Prostate gland (tissue), 2 donors: ENCODE results near the gene SLC30A10.

Experiments used
- POLR2A ChIP-seq: fragments of 450-650 bp; IDR thresholded peaks from one replicate; pipeline ENCODE4 v1.6.1; 2016; ENCODE audit warnings: antibody characterized with exemption, mild to moderate bottlenecking
- POLR2AphosphoS5 ChIP-seq: sonication (generic); formaldehyde crosslinking; IDR thresholded peaks from one replicate; pipeline ENCODE4 v1.6.1; 2017; ENCODE audit warnings: antibody characterized with exemption
- TF ChIP-seq, protein P1 (sequence below), 4 experiments: fragments of 200-600 bp in 2 of 4; fragments of 450-650 bp in 2 of 4; sonication (generic) in 2 of 4; IDR thresholded peaks; 1 replicate in 3 of 4; 2 replicates in 1 of 4; pipeline ENCODE4 v1.5.1; 2016 to 2019; ENCODE audit warnings: antibody characterized with exemption in 4 of 4, mild to moderate bottlenecking in 2 of 4, moderate library complexity in 2 of 4

DNA sequence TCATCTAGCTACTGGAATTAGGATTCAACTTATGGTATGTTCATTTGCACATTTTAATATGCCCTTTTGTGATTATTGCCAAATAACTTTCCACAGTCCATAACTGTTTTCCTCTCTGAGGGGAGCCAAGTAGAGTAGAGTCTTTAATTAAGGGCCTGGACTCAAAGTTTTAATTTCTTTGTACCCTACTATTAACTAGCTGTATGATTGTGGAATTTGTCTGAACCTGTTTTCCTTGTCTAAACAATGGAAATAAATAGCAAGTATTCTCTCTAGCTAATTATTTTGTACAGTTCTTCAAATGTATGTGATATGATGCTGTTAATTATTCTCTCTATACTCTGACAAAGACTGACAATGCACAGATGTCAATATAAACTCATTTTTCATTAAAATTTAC lies 24.0 kb upstream of the SLC30A10 start:
- TF ChIP-seq, protein P1, sequence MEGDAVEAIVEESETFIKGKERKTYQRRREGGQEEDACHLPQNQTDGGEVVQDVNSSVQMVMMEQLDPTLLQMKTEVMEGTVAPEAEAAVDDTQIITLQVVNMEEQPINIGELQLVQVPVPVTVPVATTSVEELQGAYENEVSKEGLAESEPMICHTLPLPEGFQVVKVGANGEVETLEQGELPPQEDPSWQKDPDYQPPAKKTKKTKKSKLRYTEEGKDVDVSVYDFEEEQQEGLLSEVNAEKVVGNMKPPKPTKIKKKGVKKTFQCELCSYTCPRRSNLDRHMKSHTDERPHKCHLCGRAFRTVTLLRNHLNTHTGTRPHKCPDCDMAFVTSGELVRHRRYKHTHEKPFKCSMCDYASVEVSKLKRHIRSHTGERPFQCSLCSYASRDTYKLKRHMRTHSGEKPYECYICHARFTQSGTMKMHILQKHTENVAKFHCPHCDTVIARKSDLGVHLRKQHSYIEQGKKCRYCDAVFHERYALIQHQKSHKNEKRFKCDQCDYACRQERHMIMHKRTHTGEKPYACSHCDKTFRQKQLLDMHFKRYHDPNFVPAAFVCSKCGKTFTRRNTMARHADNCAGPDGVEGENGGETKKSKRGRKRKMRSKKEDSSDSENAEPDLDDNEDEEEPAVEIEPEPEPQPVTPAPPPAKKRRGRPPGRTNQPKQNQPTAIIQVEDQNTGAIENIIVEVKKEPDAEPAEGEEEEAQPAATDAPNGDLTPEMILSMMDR (IDR thresholded peaks at IDR 0.05) = no peak
- TF ChIP-seq POLR2AphosphoS5 (no peak), POLR2A (no peak)
